CD14-positive monocyte (primary cell): ENCODE results near the gene LRRC8A. TPM values are rescaled to one million over a fixed set of nuclear protein-coding genes. Genes with fewer than 3 reads are reported as not detected.

ENCODE experiments used
- DNase-seq, 3 donors: peaks; one replicate each; pipeline ENCODE4 v3.0.0-alpha.2; 2011 to 2022
- H2AFZ ChIP-seq: 2 replicates; pipeline ENCODE4 v1.6.0; 2012; ENCODE audit warnings: mild to moderate bottlenecking, low read depth, low read length, inconsistent platforms; ENCODE audit not compliant: insufficient read depth, poor library complexity, severe bottlenecking
- H3K27ac ChIP-seq, 2 donors: 1 replicate in 1 of 2; 2 replicates in 1 of 2; pipeline ENCODE4 v1.5.1; 2012 to 2013; ENCODE audit warnings: low read length in 2 of 2, control low read depth in 1 of 2, inconsistent platforms in 1 of 2, low read depth in 1 of 2, mild to moderate bottlenecking in 1 of 2
- H3K27me3 ChIP-seq, 2 donors: one replicate each; pipeline versions ENCODE4 v1.6.0 to v1.6.1; 2011 to 2013; ENCODE audit warnings: low read length in 2 of 2; ENCODE audit not compliant: control insufficient read depth in 2 of 2, insufficient read depth in 2 of 2
- H3K36me3 ChIP-seq, 2 donors: replicated peaks in 1 of 2; 1 replicate in 1 of 2; 2 replicates in 1 of 2; pipeline versions ENCODE4 v1.5.1 to v1.6.1; 2012 to 2013; ENCODE audit warnings: low read length in 2 of 2, control low read depth in 1 of 2, inconsistent platforms in 1 of 2, mild to moderate bottlenecking in 1 of 2; ENCODE audit not compliant: insufficient read depth in 2 of 2, control insufficient read depth in 1 of 2
- H3K4me1 ChIP-seq, 2 donors: 1 replicate in 1 of 2; 2 replicates in 1 of 2; pipeline versions ENCODE4 v1.5.1 to v1.6.1; 2012 to 2013; ENCODE audit warnings: low read length in 2 of 2, control low read depth in 1 of 2, inconsistent platforms in 1 of 2, mild to moderate bottlenecking in 1 of 2, moderate library complexity in 1 of 2; ENCODE audit not compliant: insufficient read depth in 2 of 2, control insufficient read depth in 1 of 2
- H3K4me2 ChIP-seq: replicated peaks from 2 replicates; pipeline ENCODE3; 2012; ENCODE audit warnings: low read length, moderate library complexity, mild to moderate bottlenecking; ENCODE audit not compliant: poor library complexity, severe bottlenecking; ENCODE audit errors: extremely low read depth
- H3K4me3 ChIP-seq, 3 experiments: fragments of 200-600 bp in 1 of 3; sonication (generic) in 1 of 3; replicated peaks in 1 of 3; 1 replicate in 2 of 3; 2 replicates in 1 of 3; pipeline ENCODE4 v1.5.1; 2011 to 2013; ENCODE audit warnings: low read length in 3 of 3, mild to moderate bottlenecking in 3 of 3, control low read depth in 2 of 3, low read depth in 2 of 3, inconsistent platforms in 1 of 3, moderate library complexity in 1 of 3
- H3K79me2 ChIP-seq: 2 replicates; pipeline ENCODE4 v1.6.0; 2012; ENCODE audit warnings: mild to moderate bottlenecking, control low read depth, inconsistent platforms, low read length, moderate library complexity; ENCODE audit not compliant: insufficient read depth
- H3K9ac ChIP-seq: 2 replicates; pipeline ENCODE4 v1.6.0; 2017; ENCODE audit warnings: low read length, mild to moderate bottlenecking; ENCODE audit not compliant: insufficient read depth, poor library complexity, severe bottlenecking
- H3K9me3 ChIP-seq, 2 donors: replicated peaks in 1 of 2; 1 replicate in 1 of 2; 2 replicates in 1 of 2; pipeline versions ENCODE4 v1.5.1 to v1.6.1; 2012 to 2013; ENCODE audit warnings: low read length in 2 of 2, control low read depth in 1 of 2; ENCODE audit not compliant: control insufficient read depth in 1 of 2, insufficient read depth in 1 of 2
- H4K20me1 ChIP-seq: 2 replicates; pipeline ENCODE4 v1.6.0; 2012; ENCODE audit warnings: mild to moderate bottlenecking, low read length, control low read depth, moderate library complexity; ENCODE audit not compliant: insufficient read depth
- H3K27ac Mint-ChIP-seq, 7 donors: one replicate each; pipeline ENCODE4 v1.8.0; 2020; ENCODE audit warnings: mild to moderate bottlenecking in 7 of 7, mixed read lengths in 7 of 7, moderate library complexity in 6 of 7, inconsistent platforms in 2 of 7
- H3K27me3 Mint-ChIP-seq, 3 donors: one replicate each; pipeline ENCODE4 v1.8.0; 2021 to 2022; ENCODE audit warnings: low read depth in 3 of 3, mild to moderate bottlenecking in 3 of 3, mixed read lengths in 3 of 3, moderate library complexity in 3 of 3, inconsistent platforms in 1 of 3
- H3K36me3 Mint-ChIP-seq, 2 donors: one replicate each; pipeline ENCODE4 v1.8.0; 2020; ENCODE audit warnings: mixed read lengths in 2 of 2, inconsistent platforms in 1 of 2, mild to moderate bottlenecking in 1 of 2
- H3K4me1 Mint-ChIP-seq: one replicate; pipeline ENCODE4 v1.8.0; 2020; ENCODE audit warnings: mild to moderate bottlenecking, mixed read lengths
- H3K4me3 Mint-ChIP-seq, 2 donors: one replicate each; pipeline ENCODE4 v1.8.0; 2020; ENCODE audit warnings: mild to moderate bottlenecking in 2 of 2, mixed read lengths in 2 of 2, moderate library complexity in 1 of 2
- H3K9me3 Mint-ChIP-seq, 7 donors: one replicate each; pipeline ENCODE4 v1.8.0; 2020 to 2022; ENCODE audit warnings: mixed read lengths in 7 of 7, mild to moderate bottlenecking in 6 of 7, moderate library complexity in 6 of 7, inconsistent platforms in 2 of 7
- WGBS: methylation state at CpG from one replicate; pipeline ENCODE4 v1.1.5; 2013; ENCODE audit warnings: missing lambda C conversion rate; ENCODE audit not compliant: insufficient coverage; 5-methylcytosine and 5-hydroxymethylcytosine counted together
- intact Hi-C, 2 donors: fragments of 100-400 bp; cut with micrococcal nuclease; formaldehyde crosslinking; loops; one replicate each; pipeline versions ENCODE4 v1.15.0 to v1.15.1; 2023
- polyA plus RNA-seq, 3 donors: library from polyadenylated mRNA; depleted of rRNA in 1 of 3; unstranded in 2 of 3; stranded (reverse) in 1 of 3; fragments of 300-500 nt in 2 of 3; fragments of >200 nt in 1 of 3; fragmentation: Illumina TruSeq in 2 of 3; gene quantifications; 1 replicate in 2 of 3; 2 replicates in 1 of 3; pipeline ENCODE4 v1.2.3, GENCODE V29; 2012 to 2021
- TF ChIP-seq, protein P1 (sequence below): fragments of 200-600 bp; IDR thresholded peaks from one replicate; pipeline ENCODE4 v1.8.0; 2022; ENCODE audit warnings: antibody characterized with exemption, mild to moderate bottlenecking

The LRRC8A gene
- polyA plus RNA-seq, 3 donors: 7.8 to 10.8 (median 10.3) TPM

GRCh38 chr9:128901379-128901778 lies 19.4 kb downstream of the LRRC8A start:
- TF ChIP-seq, protein P1, sequence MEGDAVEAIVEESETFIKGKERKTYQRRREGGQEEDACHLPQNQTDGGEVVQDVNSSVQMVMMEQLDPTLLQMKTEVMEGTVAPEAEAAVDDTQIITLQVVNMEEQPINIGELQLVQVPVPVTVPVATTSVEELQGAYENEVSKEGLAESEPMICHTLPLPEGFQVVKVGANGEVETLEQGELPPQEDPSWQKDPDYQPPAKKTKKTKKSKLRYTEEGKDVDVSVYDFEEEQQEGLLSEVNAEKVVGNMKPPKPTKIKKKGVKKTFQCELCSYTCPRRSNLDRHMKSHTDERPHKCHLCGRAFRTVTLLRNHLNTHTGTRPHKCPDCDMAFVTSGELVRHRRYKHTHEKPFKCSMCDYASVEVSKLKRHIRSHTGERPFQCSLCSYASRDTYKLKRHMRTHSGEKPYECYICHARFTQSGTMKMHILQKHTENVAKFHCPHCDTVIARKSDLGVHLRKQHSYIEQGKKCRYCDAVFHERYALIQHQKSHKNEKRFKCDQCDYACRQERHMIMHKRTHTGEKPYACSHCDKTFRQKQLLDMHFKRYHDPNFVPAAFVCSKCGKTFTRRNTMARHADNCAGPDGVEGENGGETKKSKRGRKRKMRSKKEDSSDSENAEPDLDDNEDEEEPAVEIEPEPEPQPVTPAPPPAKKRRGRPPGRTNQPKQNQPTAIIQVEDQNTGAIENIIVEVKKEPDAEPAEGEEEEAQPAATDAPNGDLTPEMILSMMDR: no peak
- H3K27ac Mint-ChIP-seq: no peak overlapping the region
- peaks cover 8 to 24% of the 10 kb centered on the region in 2 donors for H3K36me3 Mint-ChIP-seq
- Histone ChIP-seq H3K9ac (no peak overlapping the region), H2AFZ (no peak overlapping the region), H3K4me3 (no peak overlapping the region), H3K79me2 (peaks cover 6% of the 10 kb centered on the region), H3K36me3 (peaks cover 2 to 14% of the 10 kb centered on the region in 2 donors), H3K27me3 (no peaks in the 10 kb centered on the region), H3K4me1 (peaks cover 28 to 32% of the 10 kb centered on the region in 2 donors), H3K27ac (no peak overlapping the region), H4K20me1 (peaks cover 16% of the 10 kb centered on the region), H3K4me2 (no peak overlapping the region), H3K9me3 (no peaks in the 10 kb centered on the region)
- H3K27me3 Mint-ChIP-seq: peaks cover 0 to 2% (median 0%) of the 10 kb centered on the region in 3 donors
- WGBS: 83% methylated on average over 2 of the region's 7 CpGs
- intact Hi-C loops: no loop called here
- no peak for DNase-seq
- no peak overlapping the region for H3K4me3 Mint-ChIP-seq
- no peaks in the 10 kb centered on the region for H3K9me3 Mint-ChIP-seq
- peaks cover 33% of the 10 kb centered on the region for H3K4me1 Mint-ChIP-seq

DNA sequence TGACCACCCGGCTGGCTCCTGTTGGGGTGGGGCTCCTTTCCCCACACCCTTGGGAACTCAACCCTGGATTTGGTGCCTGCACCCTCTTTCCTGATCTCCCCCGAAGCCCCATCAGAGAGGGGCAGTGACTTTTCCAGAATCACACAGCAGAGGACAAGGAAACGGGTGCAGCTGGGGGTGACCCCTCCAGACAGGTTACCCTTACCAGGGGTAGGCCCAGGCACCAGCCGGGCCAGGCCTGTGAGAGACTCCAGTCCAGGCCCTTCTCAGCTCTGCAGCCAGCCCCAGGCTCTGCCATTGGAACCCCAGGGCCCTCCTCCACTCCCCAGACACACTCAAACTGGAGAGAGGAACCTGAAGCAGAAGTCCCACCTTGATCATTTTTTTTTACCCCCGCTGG lies 19.9 kb downstream of the LRRC8A start:
- Histone ChIP-seq H3K9me3 (no peaks in the 10 kb centered on the region), H3K4me3 (no peak overlapping the region), H3K36me3 (peaks cover 2 to 14% of the 10 kb centered on the region in 2 donors), H2AFZ (no peak overlapping the region), H3K79me2 (peaks cover 6% of the 10 kb centered on the region), H3K4me1 (peaks cover 28 to 32% of the 10 kb centered on the region in 2 donors), H3K9ac (peak overlapping the region; percentile 29), H3K27ac (no peak overlapping the region), H3K4me2 (no peak overlapping the region), H4K20me1 (peaks cover 16% of the 10 kb centered on the region), H3K27me3 (no peaks in the 10 kb centered on the region)
- TF ChIP-seq, protein P1: no peak
- Mint-ChIP-seq H3K9me3 (no peaks in the 10 kb centered on the region), H3K27ac (no peak overlapping the region), H3K4me3 (peak overlapping the region in 1 of 2 donors; percentile 4), H3K36me3 (peaks cover 6 to 22% of the 10 kb centered on the region in 2 donors), H3K4me1 (peaks cover 33% of the 10 kb centered on the region), H3K27me3 (peaks cover 0 to 2% (median 0%) of the 10 kb centered on the region in 3 donors)
- intact Hi-C loops: no loop called here
- WGBS: 77% methylated on average over 4 of the region's 5 CpGs
- DNase-seq: no peak
